Naive thymus-derived CD8-positive, alpha-beta T cell (primary cell): ENCODE results near the gene TRABD2A. TPM values are rescaled to one million over a fixed set of nuclear protein-coding genes. Genes with fewer than 3 reads are reported as not detected.

Experiments
- ATAC-seq, 2 donors: fragments of 150-1000 bp; cut with Tn5 transposase in 1 of 2; sonication (Bioruptor Pico), chemical (Tn5 transposase) in 1 of 2; 1 replicate in 1 of 2; 2 replicates in 1 of 2; pipeline ENCODE4 v1.10.0; 2021; ENCODE audit warnings: mild to moderate bottlenecking in 2 of 2, moderate library complexity in 2 of 2
- POLR2A ChIA-PET: fragments of 350-600 bp; sonication (Branson Sonifier 250); formaldehyde crosslinking; loops from one replicate; lab custom pipeline; 2021; ENCODE audit warnings: antibody characterized with exemption; lab: Charles Lee
- DNase-seq, 10 donors: peaks; one replicate each; pipeline versions ENCODE4 v3.0.0 to v3.0.0-alpha.2; 2020 to 2022
- H3K27ac Mint-ChIP-seq, 10 donors: one replicate each; pipeline ENCODE4 v1.8.0; 2020 to 2022; ENCODE audit warnings: mild to moderate bottlenecking in 10 of 10, mixed read lengths in 10 of 10, moderate library complexity in 4 of 10, inconsistent platforms in 1 of 10
- H3K27me3 Mint-ChIP-seq, 5 donors: one replicate each; pipeline ENCODE4 v1.8.0; 2021 to 2022; ENCODE audit warnings: mixed read lengths in 5 of 5
- H3K36me3 Mint-ChIP-seq, 3 donors: one replicate each; pipeline ENCODE4 v1.8.0; 2020 to 2022; ENCODE audit warnings: mixed read lengths in 3 of 3, mild to moderate bottlenecking in 2 of 3, inconsistent platforms in 1 of 3
- H3K4me1 Mint-ChIP-seq, 4 donors: one replicate each; pipeline ENCODE4 v1.8.0; 2021 to 2022; ENCODE audit warnings: mixed read lengths in 4 of 4
- H3K4me3 Mint-ChIP-seq, 10 donors: one replicate each; pipeline ENCODE4 v1.8.0; 2020 to 2022; ENCODE audit warnings: mild to moderate bottlenecking in 10 of 10, mixed read lengths in 10 of 10, moderate library complexity in 6 of 10, inconsistent platforms in 1 of 10
- H3K9me3 Mint-ChIP-seq, 9 donors: one replicate each; pipeline ENCODE4 v1.8.0; 2020 to 2022; ENCODE audit warnings: mixed read lengths in 9 of 9, mild to moderate bottlenecking in 3 of 9, inconsistent platforms in 1 of 9, moderate library complexity in 1 of 9
- polyA plus RNA-seq, 3 donors: library from polyadenylated mRNA; unstranded; fragments of 300-500 nt; fragmentation: Illumina TruSeq; gene quantifications; one replicate each; pipeline ENCODE4 v1.2.3, GENCODE V29; 2021
- total RNA-seq, 8 experiments: library from RNA in 2 of 8; stranded (reverse) in 2 of 8; gene quantifications; one replicate each; pipeline ENCODE4 v1.2.3 and lab custom pipeline; 2021 to 2026

TRABD2A gene
- total and polyA plus RNA-seq, 5 experiments from 2014 or later, result 70.1 to 173 (median 165) TPM

- H3K4me3 Mint-ChIP-seq, result peak overlapping the region in 4 of 10 donors; percentile 3 to 30 (median 19)
- peaks cover 0 to 11% (median 9%) of the 10 kb centered on the region in 3 donors for H3K36me3 Mint-ChIP-seq
- H3K27me3 Mint-ChIP-seq, result no peaks in the 10 kb centered on the region
- POLR2A ChIA-PET, result interaction anchor here (1.3 kb wide), 1 partner anchor 25 kb away, joined by 3 read pairs; no protein-coding TSS in a partner anchor
- no peaks in the 10 kb centered on the region for H3K9me3 Mint-ChIP-seq
- no peak for DNase-seq
- peak overlapping the region in 9 of 10 donors; percentile 46 to 87 (median 72) for H3K27ac Mint-ChIP-seq
- peaks cover 31 to 81% (median 76%) of the 10 kb centered on the region in 4 donors for H3K4me1 Mint-ChIP-seq
- no peak for ATAC-seq
Observed at GRCh38 chr2:84816426-84817026, 64.4 kb downstream of the TRABD2A start.

- Mint-ChIP-seq H3K36me3 (peaks cover 0 to 11% (median 8%) of the 10 kb centered on the region in 3 donors), H3K27me3 (no peaks in the 10 kb centered on the region), H3K27ac (peak overlapping the region in 3 of 10 donors; percentile 49 to 74 (median 66)), H3K4me3 (no peak overlapping the region), H3K4me1 (peaks cover 31 to 75% (median 69%) of the 10 kb centered on the region in 4 donors), H3K9me3 (no peaks in the 10 kb centered on the region)
- DNase-seq (no peak), ATAC-seq (no peak)
- POLR2A ChIA-PET, result interaction anchor here (1.3 kb wide), 1 partner anchor 43 kb away, joined by 4 read pairs; no protein-coding TSS in a partner anchor
Observed at GRCh38 chr2:84815146-84815545, 65.7 kb downstream of the TRABD2A start.

- POLR2A ChIA-PET, result no interaction called here
- H3K4me3 Mint-ChIP-seq, result no peak overlapping the region
Observed at GRCh38 chr2:84811839-84812431, 68.9 kb downstream of the TRABD2A start.

GRCh38 chr2:84808279-84808678 lies 72.6 kb downstream of the TRABD2A start:
- H3K4me3 Mint-ChIP-seq, result no peak overlapping the region
- no peak for DNase-seq
- H3K27ac Mint-ChIP-seq, result no peak overlapping the region
- POLR2A ChIA-PET, result interaction anchor here (0.7 to 1.1 kb wide), 2 partner anchors 16 to 57 kb away, joined by 3 read pairs; no protein-coding TSS in a partner anchor
- H3K36me3 Mint-ChIP-seq, result peaks cover 0 to 2% (median 2%) of the 10 kb centered on the region in 3 donors
- peaks cover 19 to 72% (median 45%) of the 10 kb centered on the region in 4 donors for H3K4me1 Mint-ChIP-seq
- H3K9me3 Mint-ChIP-seq, result no peaks in the 10 kb centered on the region
- ATAC-seq, result no peak
- H3K27me3 Mint-ChIP-seq, result no peaks in the 10 kb centered on the region

More at GRCh38 chr2:84811839-84812431, 68.9 kb downstream of the TRABD2A start:
- peaks cover 0 to 4% (median 3%) of the 10 kb centered on the region in 3 donors for H3K36me3 Mint-ChIP-seq
- H3K9me3 Mint-ChIP-seq, result no peaks in the 10 kb centered on the region
- H3K4me1 Mint-ChIP-seq, result peaks cover 26 to 75% (median 56%) of the 10 kb centered on the region in 4 donors
- DNase-seq (no peak), ATAC-seq (no peak)
- H3K27me3 Mint-ChIP-seq, result no peaks in the 10 kb centered on the region
- H3K27ac Mint-ChIP-seq, result peak overlapping the region in 1 of 10 donors; percentile 25

GRCh38 chr2:84807063-84807485 lies 73.8 kb downstream of the TRABD2A start:
- H3K27ac Mint-ChIP-seq, result peak overlapping the region in 4 of 10 donors; percentile 45 to 70 (median 62)
- DNase-seq (no peak), ATAC-seq (no peak)
- H3K4me1 Mint-ChIP-seq, result peaks cover 17 to 63% (median 37%) of the 10 kb centered on the region in 4 donors
- no peaks in the 10 kb centered on the region for H3K27me3 Mint-ChIP-seq
- no peak overlapping the region for H3K4me3 Mint-ChIP-seq
- POLR2A ChIA-PET, result interaction anchor here (1.7 kb wide), 1 partner anchor 20 kb away, joined by 5 read pairs; no protein-coding TSS in a partner anchor
- peaks cover 0 to 10% (median 2%) of the 10 kb centered on the region in 3 donors for H3K36me3 Mint-ChIP-seq
- H3K9me3 Mint-ChIP-seq, result peaks cover 0 to 11% (median 3%) of the 10 kb centered on the region in 9 donors

GRCh38 chr2:84805250-84805958 lies 75.5 kb downstream of the TRABD2A start:
- Mint-ChIP-seq H3K36me3 (peaks cover 0 to 18% (median 0%) of the 10 kb centered on the region in 3 donors), H3K27me3 (no peaks in the 10 kb centered on the region), H3K27ac (no peak overlapping the region), H3K4me1 (peaks cover 11 to 52% (median 38%) of the 10 kb centered on the region in 4 donors), H3K4me3 (no peak overlapping the region), H3K9me3 (peaks cover 0 to 16% (median 6%) of the 10 kb centered on the region in 9 donors)
- POLR2A ChIA-PET, result no interaction called here
- no peak for DNase-seq
- no peak for ATAC-seq

GRCh38 chr2:84801811-84802210 lies 79.1 kb downstream of the TRABD2A start:
- no peak for DNase-seq
- Mint-ChIP-seq H3K36me3 (peaks cover 0 to 22% (median 2%) of the 10 kb centered on the region in 3 donors), H3K27me3 (no peaks in the 10 kb centered on the region), H3K9me3 (peaks cover 0 to 16% (median 6%) of the 10 kb centered on the region in 9 donors), H3K4me3 (no peak overlapping the region), H3K4me1 (peaks cover 12 to 40% (median 35%) of the 10 kb centered on the region in 4 donors), H3K27ac (peak overlapping the region in 1 of 10 donors; percentile 5)
- no peak for ATAC-seq
- POLR2A ChIA-PET, result no interaction called here

GRCh38 chr2:84800194-84800805 lies 80.6 kb downstream of the TRABD2A start:
- Mint-ChIP-seq H3K27ac (peak overlapping the region; percentile 1 to 80 (median 26)), H3K9me3 (peaks cover 0 to 16% (median 6%) of the 10 kb centered on the region in 9 donors), H3K4me3 (peak overlapping the region in 8 of 10 donors; percentile 1 to 67 (median 28)), H3K27me3 (no peaks in the 10 kb centered on the region), H3K36me3 (peaks cover 0 to 22% (median 2%) of the 10 kb centered on the region in 3 donors), H3K4me1 (peaks cover 12 to 29% (median 24%) of the 10 kb centered on the region in 4 donors)
- ATAC-seq, result no peak
- no peak for DNase-seq
- POLR2A ChIA-PET, result no interaction called here

- Mint-ChIP-seq H3K27me3 (no peaks in the 10 kb centered on the region), H3K36me3 (peaks cover 0 to 20% (median 2%) of the 10 kb centered on the region in 3 donors), H3K27ac (peak overlapping the region in 8 of 10 donors; percentile 1 to 80 (median 26)), H3K4me1 (peaks cover 12 to 25% (median 22%) of the 10 kb centered on the region in 4 donors), H3K4me3 (peak overlapping the region in 5 of 10 donors; percentile 1 to 67 (median 34)), H3K9me3 (peaks cover 0 to 16% (median 6%) of the 10 kb centered on the region in 9 donors)
- POLR2A ChIA-PET, result interaction anchor here (1.1 to 1.3 kb wide), 2 partner anchors 17 to 315 kb away, joined by 3 to 4 read pairs; no protein-coding TSS in a partner anchor
- DNase-seq, result no peak
- ATAC-seq, result no peak
Observed at GRCh38 chr2:84799772-84800171, 81.1 kb downstream of the TRABD2A start.

- DNase-seq (no peak), ATAC-seq (no peak)
- peak overlapping the region in 3 of 10 donors; percentile 14 to 67 (median 43) for H3K27ac Mint-ChIP-seq
- H3K27me3 Mint-ChIP-seq, result no peaks in the 10 kb centered on the region
- peaks cover 2 to 22% (median 6%) of the 10 kb centered on the region in 3 donors for H3K36me3 Mint-ChIP-seq
- POLR2A ChIA-PET, result no interaction called here
- peaks cover 0 to 15% (median 10%) of the 10 kb centered on the region in 9 donors for H3K9me3 Mint-ChIP-seq
- H3K4me1 Mint-ChIP-seq, result peaks cover 12 to 25% (median 22%) of the 10 kb centered on the region in 4 donors
- no peak overlapping the region for H3K4me3 Mint-ChIP-seq
Observed at GRCh38 chr2:84797271-84797670, 83.6 kb downstream of the TRABD2A start.

GRCh38 chr2:84796798-84797197 lies 84.1 kb downstream of the TRABD2A start:
- Mint-ChIP-seq H3K9me3 (peaks cover 0 to 11% (median 7%) of the 10 kb centered on the region in 9 donors), H3K4me3 (no peak overlapping the region), H3K27me3 (no peaks in the 10 kb centered on the region), H3K27ac (peak overlapping the region in 2 of 10 donors; percentile 43 to 67), H3K36me3 (peaks cover 2 to 17% (median 7%) of the 10 kb centered on the region in 3 donors), H3K4me1 (peaks cover 12 to 25% (median 20%) of the 10 kb centered on the region in 4 donors)
- no peak for DNase-seq
- ATAC-seq, result no peak
- POLR2A ChIA-PET, result interaction anchor here (1.3 kb wide), 1 partner anchor 17 kb away, joined by 3 read pairs; no protein-coding TSS in a partner anchor
